Esophagus squamous epithelium (tissue), 5 donors: ENCODE results near the gene ANGPTL4. TPM values are rescaled to one million over a fixed set of nuclear protein-coding genes. Genes with fewer than 3 reads are reported as not detected.

Source experiments
- DNase-seq: peaks from one replicate; lab custom pipeline; 2025; lab: John Stamatoyannopoulos, UW
- H3K27ac ChIP-seq, 4 donors: fragments of 200-600 bp; sonication (generic); one replicate each; pipeline ENCODE4 v1.5.1; 2016 to 2019; ENCODE audit warnings: mild to moderate bottlenecking in 1 of 4
- H3K27me3 ChIP-seq, 4 donors: fragments of 200-600 bp; sonication (generic); 1 replicate in 3 of 4; 2 replicates in 1 of 4; pipeline versions ENCODE4 v1.5.1 to v1.6.0; 2017 to 2021; ENCODE audit warnings: antibody characterized with exemption in 1 of 4
- H3K36me3 ChIP-seq, 3 donors: fragments of 200-600 bp; sonication (generic); one replicate each; pipeline ENCODE4 v1.5.1; 2016 to 2019
- H3K4me1 ChIP-seq, 3 donors: fragments of 200-600 bp; sonication (generic); one replicate each; pipeline ENCODE4 v1.5.1; 2017 to 2019
- H3K4me3 ChIP-seq, 4 donors: fragments of 200-600 bp; sonication (generic); 1 replicate in 3 of 4; 2 replicates in 1 of 4; pipeline ENCODE4 v1.5.1; 2016 to 2019; ENCODE audit warnings: mild to moderate bottlenecking in 2 of 4, moderate library complexity in 1 of 4
- H3K9me3 ChIP-seq, 3 donors: fragments of 200-600 bp; sonication (generic); one replicate each; pipeline ENCODE4 v1.5.1; 2016 to 2019
- CTCF ChIP-seq, 6 experiments: fragments of 450-650 bp in 4 of 6; fragments of 200-600 bp in 2 of 6; sonication (generic) in 2 of 6; IDR thresholded peaks; one replicate each; pipeline ENCODE4 v1.5.1; 2016 to 2019; ENCODE audit warnings: antibody characterized with exemption in 6 of 6, mild to moderate bottlenecking in 4 of 6, moderate library complexity in 4 of 6
- POLR2A ChIP-seq, 4 donors: fragments of 450-650 bp; IDR thresholded peaks; one replicate each; pipeline ENCODE4 v1.6.1; 2017; ENCODE audit warnings: antibody characterized with exemption in 4 of 4, mild to moderate bottlenecking in 4 of 4, moderate library complexity in 3 of 4
- WGBS, 2 donors: methylation state at CpG; one replicate each; pipeline ENCODE4 v1.1.5; 2018; 5-methylcytosine and 5-hydroxymethylcytosine counted together
- intact Hi-C: fragments of 100-400 bp; cut with DNase I; formaldehyde crosslinking; loops from one replicate; pipeline ENCODE4 v1.15.0; 2022
- total RNA-seq, 4 donors: library from RNA; depleted of rRNA; stranded (reverse); fragments of >200 nt; gene quantifications; one replicate each; pipeline ENCODE4 v1.1.0, GENCODE V29; 2016
- donor health status: DM: yes; HTN: yes; CAD: no.

ANGPTL4 gene
- total RNA-seq, 4 donors from 2014 or later = 17.0 to 37.1 (median 19.2) TPM

GRCh38 chr19:8387688-8388611 is 24.0 kb downstream of the ANGPTL4 start:
- no peak overlapping the region for H3K4me3 ChIP-seq
- DNase-seq = no peak
- H3K4me1 ChIP-seq = peaks cover 25 to 75% (median 38%) of the 10 kb centered on the region in 3 donors
- peak overlapping the region in 1 of 4 donors; percentile 11 for H3K27ac ChIP-seq
- H3K27me3 ChIP-seq = no peaks in the 10 kb centered on the region
- intact Hi-C loops = no loop called here
- H3K9me3 ChIP-seq = no peaks in the 10 kb centered on the region
- 87 to 88% methylated on average over 16 of the region's 16 CpGs for WGBS, 2 donors
- TF ChIP-seq POLR2A (IDR thresholded peaks at IDR 0.05) (no peak), CTCF (IDR thresholded peaks at IDR 0.05) (no peak)
- no peaks in the 10 kb centered on the region for H3K36me3 ChIP-seq

- Histone ChIP-seq H3K27me3 (no peaks in the 10 kb centered on the region), H3K4me1 (peaks cover 25 to 79% (median 44%) of the 10 kb centered on the region in 3 donors), H3K27ac (peak overlapping the region in 2 of 4 donors; percentile 99 to 100), H3K4me3 (no peak overlapping the region), H3K36me3 (no peaks in the 10 kb centered on the region), H3K9me3 (no peaks in the 10 kb centered on the region)
- DNase-seq = no peak
- intact Hi-C loops = no loop called here
- WGBS, 2 donors = 54 to 55% methylated on average over 2 of the region's 2 CpGs
- TF ChIP-seq CTCF (IDR thresholded peaks at IDR 0.05) = no peak
- TF ChIP-seq POLR2A (IDR thresholded peaks at IDR 0.05) = no peak
Observed at GRCh38 chr19:8388612-8388958, 24.6 kb downstream of the ANGPTL4 start.

GRCh38 chr19:8389891-8390616 is 26.1 kb downstream of the ANGPTL4 start, which contains the start of gene RAB11B:
Gene RAB11B (plus strand): TSS chr19:8390360. CDS start chr19:8390417, 57 bp downstream.
- H3K4me3 ChIP-seq = peak within 1 kb of the TSS; percentile 86 to 100 (median 98)
- peak within 1 kb of the TSS; percentile 99 to 100 (median 100) for H3K27ac ChIP-seq
- intact Hi-C loops = no loop called here
- no peaks in the 10 kb centered on the region for H3K27me3 ChIP-seq
- peak; percentile 97 for DNase-seq
- 0% methylated on average over 6 to 18 of the region's 70 CpGs for WGBS, 2 donors
- no peaks in the 10 kb centered on the region for H3K36me3 ChIP-seq
- no peaks in the 10 kb centered on the region for H3K9me3 ChIP-seq
- TF ChIP-seq POLR2A (IDR thresholded peaks at IDR 0.05) (peak in 3 of 4 donors; percentile 50 to 81 (median 68)), CTCF (IDR thresholded peaks at IDR 0.05) (peak in 1 of 6 experiments; percentile 7)
- H3K4me1 ChIP-seq = peaks cover 36 to 79% (median 49%) of the 10 kb centered on the region in 3 donors

- TF ChIP-seq CTCF (IDR thresholded peaks at IDR 0.05) = no peak
- peak in 1 of 4 donors; percentile 62 for TF ChIP-seq POLR2A (IDR thresholded peaks at IDR 0.05)
- peak; percentile 59 for DNase-seq
- Histone ChIP-seq H3K9me3 (no peaks in the 10 kb centered on the region), H3K27ac (peak overlapping the region; percentile 99 to 100 (median 100)), H3K27me3 (no peaks in the 10 kb centered on the region), H3K4me3 (peak overlapping the region; percentile 86 to 100 (median 98)), H3K4me1 (peaks cover 36 to 79% (median 49%) of the 10 kb centered on the region in 3 donors), H3K36me3 (no peaks in the 10 kb centered on the region)
- intact Hi-C loops = no loop called here
- WGBS, 2 donors = 0% methylated on average over 5 to 9 of the region's 28 CpGs
Observed at GRCh38 chr19:8390617-8390981, 26.6 kb downstream of the ANGPTL4 start.
